Measurements from ENCODE around the gene SALL4.

- TF ChIP-seq, protein P1, sequence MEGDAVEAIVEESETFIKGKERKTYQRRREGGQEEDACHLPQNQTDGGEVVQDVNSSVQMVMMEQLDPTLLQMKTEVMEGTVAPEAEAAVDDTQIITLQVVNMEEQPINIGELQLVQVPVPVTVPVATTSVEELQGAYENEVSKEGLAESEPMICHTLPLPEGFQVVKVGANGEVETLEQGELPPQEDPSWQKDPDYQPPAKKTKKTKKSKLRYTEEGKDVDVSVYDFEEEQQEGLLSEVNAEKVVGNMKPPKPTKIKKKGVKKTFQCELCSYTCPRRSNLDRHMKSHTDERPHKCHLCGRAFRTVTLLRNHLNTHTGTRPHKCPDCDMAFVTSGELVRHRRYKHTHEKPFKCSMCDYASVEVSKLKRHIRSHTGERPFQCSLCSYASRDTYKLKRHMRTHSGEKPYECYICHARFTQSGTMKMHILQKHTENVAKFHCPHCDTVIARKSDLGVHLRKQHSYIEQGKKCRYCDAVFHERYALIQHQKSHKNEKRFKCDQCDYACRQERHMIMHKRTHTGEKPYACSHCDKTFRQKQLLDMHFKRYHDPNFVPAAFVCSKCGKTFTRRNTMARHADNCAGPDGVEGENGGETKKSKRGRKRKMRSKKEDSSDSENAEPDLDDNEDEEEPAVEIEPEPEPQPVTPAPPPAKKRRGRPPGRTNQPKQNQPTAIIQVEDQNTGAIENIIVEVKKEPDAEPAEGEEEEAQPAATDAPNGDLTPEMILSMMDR (conservative IDR thresholded peaks at IDR 0.05; ENCODE audit: low read depth, low read length), result no peak
- no peak for TF ChIP-seq EZH2 (IDR thresholded peaks at IDR 0.05; ENCODE audit: borderline replicate concordance, low read depth, low read length, poor library complexity, severe bottlenecking)
Observed at GRCh38 chr20:51784299-51784698, 18.0 kb downstream of the SALL4 start.
